ENCODE data around the gene ARHGEF37. TPM values are rescaled to one million over a fixed set of nuclear protein-coding genes. Genes with fewer than 3 reads are reported as not detected.

The ARHGEF37 gene
- total RNA-seq, 1 donor from 2014 or later, result 11.9 TPM

DNA sequence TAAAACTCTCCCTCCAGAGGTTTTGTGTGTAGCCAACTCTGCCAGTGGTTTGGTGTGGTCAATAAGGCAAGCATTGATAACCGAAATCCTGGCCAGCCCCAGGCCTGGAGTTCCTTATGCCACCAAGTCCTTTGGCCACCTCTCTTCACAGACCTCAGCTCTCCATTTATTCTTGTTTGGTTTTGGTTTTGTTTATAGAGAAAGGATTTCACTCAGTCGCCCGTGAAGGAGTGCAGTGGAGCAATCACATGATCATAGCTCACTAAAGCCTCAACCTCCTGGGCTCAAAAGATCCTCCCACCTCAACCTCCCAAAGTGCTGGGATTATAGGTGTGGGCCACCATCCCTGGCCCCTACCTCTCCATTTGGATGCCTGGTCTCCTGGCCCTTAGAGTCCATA, 93.4 kb downstream of the ARHGEF37 start:
- no peak for DNase-seq (ENCODE audit: low spot score)

DNA sequence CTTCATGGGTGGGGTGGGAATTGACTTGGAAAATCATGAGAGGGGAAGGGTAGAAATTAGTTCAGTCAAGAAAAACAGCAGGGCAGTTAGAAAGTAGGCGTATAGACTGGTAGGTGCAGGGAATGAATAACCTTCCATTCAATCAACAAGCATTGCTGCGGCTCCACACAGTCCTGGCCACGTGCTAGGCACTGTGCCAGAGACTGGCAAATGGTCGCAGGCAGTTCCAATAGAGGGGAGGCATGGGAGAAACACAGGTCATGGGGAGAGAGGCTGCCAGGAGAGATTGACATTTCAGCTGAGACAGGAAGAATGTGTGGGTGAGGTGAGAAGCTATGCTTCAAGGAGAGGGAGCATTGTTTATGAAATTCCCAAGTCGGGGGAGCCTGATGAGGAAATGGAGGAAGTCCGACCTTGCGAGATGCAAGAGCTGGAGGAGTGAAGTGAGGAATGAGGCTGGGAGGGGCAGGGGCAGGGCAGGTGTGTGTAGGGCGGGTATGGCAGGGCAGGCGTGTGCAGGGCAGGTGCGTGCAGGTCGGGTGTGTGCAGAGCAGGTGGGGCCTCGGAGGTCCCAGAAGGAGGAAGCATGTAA, 94.4 kb downstream of the ARHGEF37 start:
- DNase-seq (ENCODE audit: low spot score), result peak; percentile 84

DNA sequence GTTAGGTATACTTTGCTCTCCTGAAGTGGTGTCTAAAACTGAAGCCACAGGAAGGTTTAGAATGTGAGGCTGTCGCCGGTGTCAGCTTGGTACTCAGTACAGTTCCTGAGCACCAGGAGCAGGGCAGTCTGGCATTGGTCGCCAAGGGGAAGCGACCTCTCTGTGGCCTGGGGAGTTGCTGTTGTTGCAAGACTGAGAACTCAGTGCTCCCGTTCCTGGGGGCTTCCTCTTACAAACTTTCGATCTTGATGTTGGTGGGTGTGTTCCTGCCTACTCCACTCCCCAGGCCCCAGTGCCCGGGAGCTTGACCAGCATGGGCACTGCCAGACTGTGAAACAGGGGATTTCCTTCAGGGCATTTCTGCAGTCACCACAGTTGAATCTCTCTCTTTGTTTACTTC, 96.4 kb downstream of the ARHGEF37 start:
- DNase-seq (ENCODE audit: low spot score), result no peak

DNA sequence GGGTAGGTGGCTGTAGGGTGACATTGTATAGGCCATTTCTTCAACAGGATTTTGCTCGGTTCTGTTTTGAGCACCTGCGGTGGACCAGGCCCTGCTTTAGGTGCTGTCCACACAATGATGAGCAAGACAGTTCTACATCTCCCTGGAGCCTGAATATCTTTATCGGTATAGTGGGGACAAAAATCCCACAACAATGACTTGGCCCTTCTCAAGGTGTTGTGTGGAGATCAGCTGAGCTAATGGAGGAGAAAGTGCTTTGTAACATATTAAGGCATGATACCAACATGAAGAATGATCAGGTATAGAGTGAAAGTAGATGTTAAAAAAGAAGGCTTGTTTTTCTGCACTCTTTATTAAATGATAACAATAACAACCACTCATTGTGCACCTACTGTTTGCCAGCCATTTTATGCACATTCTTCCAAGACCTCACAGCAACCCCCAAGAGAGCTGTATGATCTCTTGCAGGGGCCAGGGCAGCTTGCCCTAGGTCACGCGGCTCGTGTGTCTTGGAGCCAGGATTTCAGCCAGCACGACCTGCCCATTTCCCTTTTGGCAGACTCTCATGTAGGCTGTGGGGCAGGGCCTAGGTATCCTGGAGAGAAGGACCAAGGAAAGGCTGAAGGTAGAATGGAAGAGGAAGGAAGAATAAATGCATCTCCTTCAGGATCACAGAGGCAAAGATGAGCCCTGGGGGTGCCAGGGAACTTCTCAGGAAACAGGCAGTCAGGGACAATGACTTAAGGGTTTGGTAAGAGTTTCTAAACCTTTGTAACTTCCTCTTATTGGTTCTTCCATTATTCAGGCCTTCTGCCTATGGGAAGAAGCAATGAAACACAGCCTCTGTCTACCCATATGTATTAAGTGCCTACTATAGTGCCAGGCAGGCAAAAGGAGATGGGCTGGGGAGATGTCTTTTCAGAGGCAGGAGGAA, 98.8 kb downstream of the ARHGEF37 start:
- no peak for DNase-seq (ENCODE audit: low spot score)

DNA sequence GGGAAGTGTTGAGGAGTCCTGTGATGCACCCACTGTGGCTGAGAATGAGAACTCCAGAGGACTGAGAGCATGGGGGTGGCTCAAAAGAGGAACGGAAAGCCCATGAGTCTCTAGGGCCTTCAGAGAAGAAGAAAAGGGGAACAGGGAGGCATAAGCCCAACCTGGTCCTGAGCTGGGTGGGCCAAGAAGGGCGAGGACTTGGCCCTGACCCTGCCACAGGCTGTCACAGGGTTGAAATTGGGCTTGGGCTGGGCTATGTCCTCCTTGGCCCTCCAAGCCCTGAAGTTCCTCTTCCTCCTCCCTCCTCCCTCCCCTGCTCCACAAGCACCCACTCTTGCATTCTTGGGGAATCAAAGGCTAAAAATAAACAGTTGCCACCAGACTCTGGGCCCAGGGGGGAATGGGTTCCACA, 99.5 kb downstream of the ARHGEF37 start:
- no peak for DNase-seq (ENCODE audit: low spot score)

DNA sequence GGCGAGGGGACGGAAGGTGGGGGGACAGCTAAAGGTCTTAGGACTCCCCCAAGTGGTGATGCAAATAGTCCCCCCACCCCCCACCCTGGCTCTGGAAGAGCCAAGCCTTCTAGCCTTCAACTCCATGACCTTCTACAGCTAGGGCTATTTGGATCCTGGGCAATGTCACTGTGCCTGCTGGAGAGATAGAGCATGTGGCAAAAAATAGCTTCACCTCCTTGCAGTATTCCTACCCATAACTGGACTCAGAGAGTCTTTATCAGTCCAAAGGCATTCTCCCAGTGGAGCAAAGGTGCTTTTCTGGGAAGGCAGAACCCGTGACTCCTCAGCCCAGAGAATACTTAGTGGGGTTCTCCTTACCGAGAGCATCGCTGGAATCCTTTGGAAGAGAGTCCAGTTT, 100.0 kb downstream of the ARHGEF37 start:
- DNase-seq (ENCODE audit: low spot score), result no peak

DNA sequence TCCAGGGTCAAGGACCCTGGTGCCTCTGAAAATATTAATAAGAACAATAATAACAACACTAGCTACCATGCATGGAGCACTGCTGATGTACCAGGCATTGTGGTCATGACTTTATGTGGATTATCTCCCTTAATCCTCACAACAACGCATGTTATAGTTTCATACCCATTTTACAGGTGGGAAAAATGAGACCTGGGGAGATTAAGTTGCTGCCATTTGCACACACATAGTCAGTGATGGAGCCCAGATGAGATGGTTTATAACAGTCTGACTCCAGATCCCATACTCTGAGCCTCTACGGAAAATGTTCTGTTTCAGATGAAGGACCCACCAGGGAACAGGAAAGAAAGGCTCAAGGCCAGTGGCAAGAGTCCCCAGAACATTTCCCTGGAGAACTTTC, 100.6 kb downstream of the ARHGEF37 start:
- no peak for DNase-seq (ENCODE audit: low spot score)

DNA sequence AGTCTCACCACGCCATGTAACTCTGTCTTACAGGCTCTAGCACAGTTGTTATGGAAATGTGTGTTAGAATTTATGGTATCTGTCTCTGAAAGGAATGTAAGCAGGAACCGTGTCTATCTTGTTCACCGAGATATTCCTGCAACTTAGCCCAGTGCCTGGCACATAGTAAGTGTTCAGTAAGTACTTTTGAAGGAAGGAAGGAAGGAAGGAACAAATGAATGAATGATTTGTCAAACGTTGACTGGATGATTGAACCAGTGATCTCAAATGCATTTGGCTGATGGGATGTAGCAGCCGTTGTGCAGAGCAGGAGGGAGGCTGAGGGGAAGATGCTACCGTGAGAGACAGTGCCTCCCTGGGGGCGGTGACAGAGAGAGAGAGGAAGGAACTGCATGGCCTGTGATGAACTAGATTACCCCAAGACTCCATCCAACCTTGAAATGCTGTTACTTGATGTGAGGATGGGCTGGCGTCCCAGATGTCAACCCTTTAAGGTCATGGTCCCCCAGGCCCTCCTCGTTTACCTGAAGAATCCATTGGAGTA, 101.3 kb downstream of the ARHGEF37 start:
- no peak for DNase-seq (ENCODE audit: low spot score)

DNA sequence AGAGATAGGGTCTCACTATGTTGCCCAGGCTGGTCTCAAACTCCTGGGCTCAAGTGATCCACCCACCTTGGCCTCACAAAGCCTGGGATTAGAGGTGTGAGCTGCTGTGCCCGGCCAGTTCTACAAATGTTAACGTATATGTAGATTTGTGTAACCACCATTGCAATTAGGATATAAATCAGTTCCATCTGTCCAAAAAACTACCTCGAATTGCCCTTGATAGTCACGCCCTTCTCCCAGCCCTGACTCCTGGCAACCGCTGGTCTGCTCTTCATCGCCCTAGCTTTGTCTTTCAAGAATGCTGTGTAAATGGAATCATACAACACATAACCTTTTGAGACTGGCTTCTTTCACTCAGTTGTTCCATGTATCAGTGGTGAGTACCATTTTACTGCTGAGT, 102.7 kb downstream of the ARHGEF37 start:
- no peak for DNase-seq (ENCODE audit: low spot score)

DNA sequence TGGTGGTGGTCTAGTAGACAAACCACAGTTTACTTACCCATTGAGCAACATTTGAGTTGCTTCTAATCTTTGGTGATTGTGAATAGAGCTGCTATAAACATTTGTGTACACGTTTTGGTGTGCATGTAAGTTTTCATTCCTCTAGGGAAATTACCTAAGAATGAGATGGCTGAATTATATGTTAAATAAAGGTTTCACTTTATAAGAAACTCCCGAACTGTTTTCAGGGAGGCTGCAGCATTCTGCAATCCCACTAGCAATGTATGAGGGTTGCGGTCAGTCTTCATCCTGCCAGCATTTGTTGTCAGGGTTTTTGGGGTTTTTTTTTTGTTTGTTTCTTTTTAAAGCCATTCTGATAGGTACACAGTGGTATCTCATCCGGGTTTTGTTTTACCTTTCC, 103.1 kb downstream of the ARHGEF37 start:
- no peak for DNase-seq (ENCODE audit: low spot score)

Other genes starting within 250 kb of the ARHGEF37 start
- gene GRPEL2, start 236.0 kb upstream of the ARHGEF37 start, total RNA-seq, result 14.4 TPM
- 14.7 TPM for gene PCYOX1L, start 223.5 kb upstream of the ARHGEF37 start, total RNA-seq
- gene IL17B, start 202.2 kb upstream of the ARHGEF37 start, total RNA-seq, result not detected
- 381 TPM for gene CSNK1A1, start 30.1 kb upstream of the ARHGEF37 start, total RNA-seq
- 36.1 TPM for gene PPARGC1B, start 148.8 kb downstream of the ARHGEF37 start, total RNA-seq